ENCODE results near the gene COL6A1. TPM values are rescaled to one million over a fixed set of nuclear protein-coding genes. Genes with fewer than 3 reads are reported as not detected.
"Not testable (repeated sequence)": the region's sequence is repeated elsewhere in the genome, so short reads cannot be mapped to it uniquely, and the experiment has no call there.

Gene COL6A1
- total RNA-seq, 1 donor from 2014 or later = 148 TPM

DNA sequence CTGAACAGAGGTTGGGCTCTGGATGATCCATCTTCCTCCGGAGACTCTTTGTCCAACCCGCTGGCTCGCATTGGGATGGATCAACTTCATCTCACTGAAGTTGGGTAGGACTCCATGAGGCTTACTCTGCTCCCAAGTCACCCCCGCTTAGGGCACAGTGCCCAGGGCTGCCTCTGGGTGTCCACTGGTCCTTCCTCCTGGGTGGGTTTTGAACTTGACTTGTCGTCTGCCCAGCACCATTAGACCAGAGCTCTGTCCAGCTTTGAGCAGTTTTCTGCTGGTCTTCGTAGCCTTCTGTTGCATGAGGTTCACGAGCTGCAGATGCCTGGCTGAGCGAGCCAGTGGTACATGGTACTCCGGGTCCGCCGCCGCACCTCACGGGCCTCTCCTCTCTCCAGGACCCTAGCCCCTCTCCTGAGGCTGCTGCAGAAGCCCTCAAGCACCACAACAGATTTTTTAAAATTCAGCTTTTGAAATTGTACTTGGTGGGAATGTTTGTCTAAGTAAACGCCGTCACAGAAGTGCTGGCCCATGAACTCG, 33.8 kb upstream of the COL6A1 start:
- peaks cover 15% of the 10 kb centered on the region for H3K4me1 ChIP-seq
- DNase-seq (no peak), ATAC-seq (no peak)
- TF ChIP-seq, protein P1, sequence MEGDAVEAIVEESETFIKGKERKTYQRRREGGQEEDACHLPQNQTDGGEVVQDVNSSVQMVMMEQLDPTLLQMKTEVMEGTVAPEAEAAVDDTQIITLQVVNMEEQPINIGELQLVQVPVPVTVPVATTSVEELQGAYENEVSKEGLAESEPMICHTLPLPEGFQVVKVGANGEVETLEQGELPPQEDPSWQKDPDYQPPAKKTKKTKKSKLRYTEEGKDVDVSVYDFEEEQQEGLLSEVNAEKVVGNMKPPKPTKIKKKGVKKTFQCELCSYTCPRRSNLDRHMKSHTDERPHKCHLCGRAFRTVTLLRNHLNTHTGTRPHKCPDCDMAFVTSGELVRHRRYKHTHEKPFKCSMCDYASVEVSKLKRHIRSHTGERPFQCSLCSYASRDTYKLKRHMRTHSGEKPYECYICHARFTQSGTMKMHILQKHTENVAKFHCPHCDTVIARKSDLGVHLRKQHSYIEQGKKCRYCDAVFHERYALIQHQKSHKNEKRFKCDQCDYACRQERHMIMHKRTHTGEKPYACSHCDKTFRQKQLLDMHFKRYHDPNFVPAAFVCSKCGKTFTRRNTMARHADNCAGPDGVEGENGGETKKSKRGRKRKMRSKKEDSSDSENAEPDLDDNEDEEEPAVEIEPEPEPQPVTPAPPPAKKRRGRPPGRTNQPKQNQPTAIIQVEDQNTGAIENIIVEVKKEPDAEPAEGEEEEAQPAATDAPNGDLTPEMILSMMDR (IDR thresholded peaks at IDR 0.05) = no peak
- H3K27ac ChIP-seq = no peak overlapping the region
- H3K4me3 ChIP-seq = no peak overlapping the region
- H3K9me3 ChIP-seq = no peaks in the 10 kb centered on the region
- peaks cover 26% of the 10 kb centered on the region for H3K27me3 ChIP-seq (ENCODE audit: low read depth)
- intact Hi-C loops (cut with DNase I) = no loop called here
- H3K36me3 ChIP-seq = no peaks in the 10 kb centered on the region

DNA sequence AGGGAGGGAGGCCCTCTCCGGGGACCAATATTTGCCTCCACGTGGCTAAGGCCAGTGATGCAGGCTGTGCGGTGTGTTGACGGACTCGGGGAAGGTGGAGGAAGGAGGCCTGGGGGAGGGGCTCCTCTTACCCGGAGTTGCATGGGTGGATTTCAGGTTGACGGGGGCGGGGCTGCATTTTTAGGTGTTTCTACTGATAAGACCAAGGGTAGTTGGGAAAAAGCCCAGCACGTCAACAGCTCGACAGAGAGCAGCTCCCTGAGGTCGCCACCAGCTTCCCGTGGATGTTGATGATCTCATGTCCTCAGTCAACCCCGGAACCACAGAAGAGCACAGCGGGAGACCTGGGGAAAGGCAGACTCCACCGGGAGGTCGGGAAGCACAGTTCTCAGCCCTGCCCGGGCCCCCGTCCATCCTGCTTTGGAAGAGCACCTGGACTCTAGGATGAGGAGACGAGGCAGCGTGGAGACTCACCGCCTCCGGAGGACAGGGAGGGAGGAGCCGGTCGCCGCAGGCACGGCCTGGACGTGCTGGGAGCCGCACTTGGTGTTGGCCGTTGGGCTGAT, 32.9 kb upstream of the COL6A1 start:
- Histone ChIP-seq H3K27ac (no peak overlapping the region), H3K9me3 (no peaks in the 10 kb centered on the region), H3K27me3 (ENCODE audit: low read depth) (peaks cover 25% of the 10 kb centered on the region), H3K36me3 (no peaks in the 10 kb centered on the region), H3K4me3 (no peak overlapping the region), H3K4me1 (peaks cover 15% of the 10 kb centered on the region)
- ATAC-seq (no peak), DNase-seq (no peak)
- TF ChIP-seq, protein P1 (IDR thresholded peaks at IDR 0.05) = no peak
- intact Hi-C loops (cut with DNase I) = no loop called here

DNA sequence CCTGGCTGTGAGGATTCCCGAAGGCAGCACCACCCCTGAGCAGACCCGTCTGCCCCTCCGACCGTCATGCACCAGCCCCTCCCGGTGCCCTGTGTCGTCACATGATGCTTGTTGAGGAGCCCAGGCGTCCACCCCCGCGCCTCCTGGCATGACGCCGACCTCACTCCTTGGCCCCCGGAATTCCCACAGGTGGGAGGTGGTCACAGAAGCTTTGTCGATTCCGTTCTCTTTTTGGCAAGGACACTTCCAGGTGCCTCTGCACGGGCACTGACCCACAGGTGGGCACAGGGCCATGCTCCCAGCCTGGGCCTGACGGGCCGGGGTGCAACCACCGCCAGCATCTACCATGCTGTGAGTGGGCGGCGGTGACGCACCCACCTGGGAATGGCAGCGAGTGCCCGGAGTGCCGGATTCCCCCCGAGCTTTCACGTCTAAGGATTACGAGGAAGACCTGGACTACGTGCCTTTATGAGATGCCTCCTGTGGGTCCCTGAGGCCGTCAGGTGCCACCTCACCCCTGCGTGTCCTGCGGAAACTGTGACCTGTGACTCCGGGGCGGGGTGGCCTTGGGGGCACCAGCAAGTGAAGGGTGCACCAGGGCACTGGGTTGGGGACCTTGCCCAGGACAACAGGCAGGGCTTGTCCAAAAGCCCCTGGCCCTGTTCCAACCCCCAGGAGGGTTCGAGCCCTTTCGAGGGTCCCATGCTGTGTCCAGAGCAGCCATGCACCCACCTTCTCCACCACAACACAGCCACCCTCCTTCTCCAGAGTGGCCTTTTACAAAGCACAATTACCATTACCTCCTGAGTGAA, 31.4 kb upstream of the COL6A1 start:
- intact Hi-C loops (cut with DNase I) = no loop called here
- H3K36me3 ChIP-seq = no peaks in the 10 kb centered on the region
- peaks cover 25% of the 10 kb centered on the region for H3K27me3 ChIP-seq (ENCODE audit: low read depth)
- H3K9me3 ChIP-seq = no peaks in the 10 kb centered on the region
- DNase-seq (no peak), ATAC-seq (peak; percentile 4 to 20)
- no peak overlapping the region for H3K27ac ChIP-seq
- TF ChIP-seq, protein P1 (IDR thresholded peaks at IDR 0.05) = no peak
- peaks cover 15% of the 10 kb centered on the region for H3K4me1 ChIP-seq
- H3K4me3 ChIP-seq = no peak overlapping the region

DNA sequence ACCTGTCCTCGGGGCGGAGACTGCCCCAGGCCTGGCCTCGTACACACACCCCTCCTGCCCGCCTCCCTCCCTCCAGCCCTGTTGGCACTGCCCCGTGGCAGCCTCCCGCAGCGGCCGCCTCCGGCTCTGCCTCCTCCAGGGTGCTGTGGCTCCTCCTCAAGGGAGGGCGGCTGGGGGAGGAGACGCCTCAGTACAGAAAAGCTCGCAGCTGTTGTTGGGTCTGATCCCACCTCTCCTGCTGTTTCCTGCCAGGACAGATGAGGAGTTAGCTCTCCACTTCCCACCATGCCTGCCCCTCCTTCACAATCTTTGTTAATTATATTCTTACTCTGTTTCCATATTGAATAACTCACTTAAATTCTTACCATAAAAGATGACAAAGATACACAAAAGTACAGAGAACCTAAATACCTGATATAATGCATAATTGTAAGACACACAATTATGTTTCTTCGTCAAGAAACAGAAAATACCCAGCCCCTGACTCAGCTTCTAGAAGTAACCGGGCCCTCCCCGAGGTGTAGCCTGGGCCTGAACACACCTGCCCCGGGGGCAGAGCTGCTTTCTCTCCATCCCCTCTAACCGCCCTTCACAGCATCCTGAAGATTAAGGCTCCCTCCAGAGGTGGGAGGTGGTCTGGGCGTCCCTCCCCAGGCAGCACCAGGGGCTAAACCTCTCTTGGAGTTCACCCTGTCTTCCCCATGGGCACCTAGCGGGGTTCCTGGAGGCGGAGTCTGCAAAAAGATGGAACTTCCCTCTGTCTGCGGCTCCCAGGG, 30.6 kb upstream of the COL6A1 start:
- DNase-seq = no peak
- no peak overlapping the region for H3K27ac ChIP-seq
- peaks cover 15% of the 10 kb centered on the region for H3K4me1 ChIP-seq

DNA sequence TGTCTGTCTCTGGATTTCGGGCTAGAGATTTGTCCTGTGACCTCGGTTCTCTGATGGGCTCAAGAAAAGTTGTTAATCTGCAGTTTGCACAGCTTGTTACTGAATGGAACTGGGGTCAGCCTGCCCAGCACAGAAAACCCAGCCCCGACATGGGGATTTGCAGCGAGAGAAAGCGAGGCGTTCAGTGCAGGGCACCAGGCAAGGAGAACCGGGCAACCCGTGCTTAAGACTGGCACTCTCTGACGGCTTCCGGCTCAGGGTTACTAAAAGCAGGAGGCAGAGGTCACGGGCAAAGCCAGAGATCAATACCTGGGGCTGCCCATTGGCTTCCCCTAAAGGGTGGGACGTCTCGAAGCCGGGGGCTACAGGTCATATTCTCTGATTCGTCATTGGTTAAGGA, 29.9 kb upstream of the COL6A1 start:
- no peaks in the 10 kb centered on the region for H3K36me3 ChIP-seq
- DNase-seq (no peak), ATAC-seq (no peak)
- H3K9me3 ChIP-seq = no peaks in the 10 kb centered on the region
- H3K4me1 ChIP-seq = peaks cover 15% of the 10 kb centered on the region
- no peak overlapping the region for H3K27ac ChIP-seq
- no peak overlapping the region for H3K4me3 ChIP-seq
- intact Hi-C loops (cut with DNase I) = no loop called here
- H3K27me3 ChIP-seq (ENCODE audit: low read depth) = peaks cover 25% of the 10 kb centered on the region
- TF ChIP-seq, protein P1 (IDR thresholded peaks at IDR 0.05) = no peak

More for the DNA sequence above, 30.6 kb upstream of the COL6A1 start:
- peak; percentile 65 to 73 for ATAC-seq
- TF ChIP-seq, protein P1 (IDR thresholded peaks at IDR 0.05) = no peak
- H3K27me3 ChIP-seq (ENCODE audit: low read depth) = peaks cover 25% of the 10 kb centered on the region
- intact Hi-C loops (cut with DNase I) = no loop called here
- H3K4me3 ChIP-seq = no peak overlapping the region
- no peaks in the 10 kb centered on the region for H3K9me3 ChIP-seq
- H3K36me3 ChIP-seq = no peaks in the 10 kb centered on the region

DNA sequence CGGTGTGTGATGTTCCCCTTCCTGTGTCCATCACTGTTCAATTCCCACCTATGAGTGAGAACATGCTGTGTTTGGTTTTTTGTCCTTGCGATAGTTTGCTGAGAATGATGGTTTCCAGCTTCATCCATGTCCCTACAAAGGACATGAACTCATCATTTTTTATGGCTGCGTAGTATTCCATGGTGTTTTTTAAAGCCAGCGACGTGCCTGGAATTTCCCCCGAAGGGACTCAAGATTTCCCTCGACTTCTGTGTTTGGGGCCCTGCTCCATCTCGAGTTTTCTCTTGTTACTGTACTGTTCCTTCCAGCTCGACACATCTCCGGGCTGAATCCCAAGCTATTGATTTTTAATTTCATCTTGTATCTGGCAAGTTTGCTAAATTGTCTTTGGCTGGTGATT, 29.0 kb upstream of the COL6A1 start:
- Histone ChIP-seq H3K4me1 (peaks cover 15% of the 10 kb centered on the region), H3K27me3 (ENCODE audit: low read depth) (peaks cover 25% of the 10 kb centered on the region)
- DNase-seq; H3K9me3 ChIP-seq; H3K36me3 ChIP-seq; intact Hi-C loops (cut with DNase I); ATAC-seq; H3K27ac ChIP-seq; H3K4me3 ChIP-seq: not testable (repeated sequence)

Measured in lower lobe of right lung (tissue), 2 donors.